ENCODE measurements around the gene CCDC178. TPM values are rescaled to one million over a fixed set of nuclear protein-coding genes. Genes with fewer than 3 reads are reported as not detected.

CCDC178 gene
- total RNA-seq (2022; extraction: Qiagen RNA extraction; ENCODE audit: low read depth): not detected in 5 replicates

GRCh38 chr18:33440060-33441043, at the start of gene CCDC178:
TSS of gene CCDC178 (minus strand) at chr18:33440721. CDS start at chr18:33412088, 28,633 bp downstream.

Other genes with a start within 250 kb of the CCDC178 start
- gene ASXL3, start 137.5 kb upstream of the CCDC178 start, total RNA-seq (2022; extraction: Qiagen RNA extraction; ENCODE audit: low read depth): not detected in 5 replicates